H1 (cell line): ENCODE measurements around the gene UHRF1.

Source experiments
- BACH1 ChIP-seq: IDR thresholded peaks from 2 replicates; pipeline ENCODE4 v1.6.1; 2012; ENCODE audit warnings: low read length, improper control_type of control experiment
- CREB1 ChIP-seq: IDR thresholded peaks from 2 replicates; pipeline ENCODE4 v1.6.1; 2012; ENCODE audit warnings: inconsistent platforms
- CTCF ChIP-seq, 3 experiments: IDR thresholded peaks; 1 replicate in 2 of 3; 2 replicates in 1 of 3; pipeline versions ENCODE4 v1.5.1 to v1.6.1; 2011; ENCODE audit warnings: low read length in 3 of 3, mild to moderate bottlenecking in 3 of 3, inconsistent platforms in 2 of 3, low read depth in 1 of 3, moderate library complexity in 1 of 3; ENCODE audit not compliant: insufficient read depth in 1 of 3; ENCODE audit errors: control extremely low read depth in 1 of 3
- JUN ChIP-seq: IDR thresholded peaks from 2 replicates; pipeline ENCODE4 v1.6.1; 2011; ENCODE audit warnings: low read depth, mild to moderate bottlenecking, improper control_type of control experiment, low read length
- MAFK ChIP-seq: IDR thresholded peaks from 2 replicates; pipeline ENCODE4 v1.6.1; 2012; ENCODE audit warnings: low read depth, mild to moderate bottlenecking, improper control_type of control experiment, low read length
- NANOG ChIP-seq: IDR thresholded peaks from 2 replicates; pipeline ENCODE4 v1.6.1; 2011; ENCODE audit warnings: low read length, low read depth, mild to moderate bottlenecking, inconsistent platforms; ENCODE audit not compliant: insufficient read depth, poor library complexity, severe bottlenecking
- POLR2A ChIP-seq, 2 experiments: IDR thresholded peaks; 1 replicate in 1 of 2; 2 replicates in 1 of 2; pipeline ENCODE4 v1.6.1; 2011; ENCODE audit warnings: low read depth in 2 of 2, low read length in 2 of 2, mild to moderate bottlenecking in 2 of 2; ENCODE audit errors: control extremely low read depth in 1 of 2
- POLR2AphosphoS5 ChIP-seq: IDR thresholded peaks from 2 replicates; pipeline ENCODE4 v1.6.1; 2011; ENCODE audit warnings: low read depth, low read length
- RXRA ChIP-seq: IDR thresholded peaks from 2 replicates; pipeline ENCODE4 v1.6.1; 2011; ENCODE audit warnings: low read depth, mild to moderate bottlenecking, low read length, moderate library complexity; ENCODE audit not compliant: insufficient read depth
- SIX5 ChIP-seq: IDR thresholded peaks from 2 replicates; pipeline ENCODE4 v1.6.1; 2011; ENCODE audit warnings: mild to moderate bottlenecking, low read depth, low read length
- ZNF274 ChIP-seq: IDR thresholded peaks from 2 replicates; pipeline ENCODE4 v1.7.0; 2012; ENCODE audit warnings: low read length, borderline replicate concordance; ENCODE audit errors: extremely low read depth

GRCh38 chr19:4870025-4870700 is 39.1 kb upstream of the UHRF1 start:
- TF ChIP-seq SIX5 (no peak), POLR2A (IDR thresholded peaks at IDR 0.05; ENCODE audit: control extremely low read depth in 1 of 2, low read depth in 2 of 2, low read length in 2 of 2) (no peak), ZNF274 (no peak), BACH1 (no peak), MAFK (no peak), CTCF (IDR thresholded peaks at IDR 0.05; ENCODE audit: control extremely low read depth in 1 of 3, insufficient read depth in 1 of 3, low read depth in 1 of 3, low read length in 3 of 3) (no peak), JUN (no peak), RXRA (no peak), POLR2AphosphoS5 (no peak), NANOG (no peak), CREB1 (no peak)
